GM12878 (cell line): Measurements from ENCODE around the gene RPL36. TPM values are rescaled to one million over a fixed set of nuclear protein-coding genes. Genes with fewer than 3 reads are reported as not detected.

ENCODE experiments used
- CEBPB ChIP-seq, 2 experiments: fragments of 150-350 bp in 1 of 2; IDR thresholded peaks; 2 replicates each; pipeline ENCODE4 v1.6.1; 2012 to 2014; ENCODE audit warnings: low read depth in 2 of 2, low read length in 2 of 2, borderline replicate concordance in 1 of 2, inconsistent platforms in 1 of 2
- EP300 ChIP-seq, 2 experiments: fragments of 150-350 bp in 1 of 2; IDR thresholded peaks; 2 replicates each; pipeline ENCODE4 v1.6.1; 2011 to 2012; ENCODE audit warnings: low read depth in 2 of 2, low read length in 2 of 2, borderline replicate concordance in 1 of 2, improper control_type of control experiment in 1 of 2, inconsistent platforms in 1 of 2; ENCODE audit not compliant: control insufficient read depth in 1 of 2
- MTA3 ChIP-seq: IDR thresholded peaks from 2 replicates; pipeline ENCODE4 v1.6.1; 2012; ENCODE audit warnings: low read length, inconsistent platforms, borderline replicate concordance
- MXI1 ChIP-seq: fragments of 150-350 bp; IDR thresholded peaks from 2 replicates; pipeline ENCODE4 v1.6.1; 2011; ENCODE audit warnings: low read depth, mild to moderate bottlenecking, inconsistent platforms, low read length, improper control_type of control experiment
- NFYA ChIP-seq: IDR thresholded peaks from 2 replicates; pipeline ENCODE4 v1.6.1; 2011; ENCODE audit warnings: low read depth, mild to moderate bottlenecking, low read length, improper control_type of control experiment, borderline replicate concordance
- NR2C1 ChIP-seq: fragments of 450-650 bp; IDR thresholded peaks from 2 replicates; pipeline ENCODE4 v1.6.1; 2017; ENCODE audit warnings: antibody characterized with exemption, mild to moderate bottlenecking, moderate library complexity
- WRNIP1 ChIP-seq: IDR thresholded peaks from 2 replicates; pipeline ENCODE4 v1.6.1; 2011; ENCODE audit warnings: low read depth, low read length, improper control_type of control experiment, borderline replicate concordance
- polyA plus RNA-seq, 11 experiments: library from polyadenylated mRNA; depleted of rRNA in 4 of 11; unstranded in 6 of 11; stranded (reverse) in 5 of 11; fragments of >200 nt; fragmentation: Nextera tagmentation in 4 of 11; fragmentation: Illumina TruSeq in 1 of 11; extraction: Ambion mirVana in 4 of 11; extraction: Trizol in 1 of 11; gene quantifications; 1 replicate in 1 of 11; 2 replicates in 10 of 11; pipeline versions ENCODE4 v1.2.1 to v1.2.3, GENCODE V29; 2011 to 2016; ENCODE audit warnings: inconsistent platforms in 2 of 11, missing spikeins in 2 of 11, low read depth in 1 of 11
- total RNA-seq, 4 experiments: library from RNA; depleted of rRNA in 3 of 4; stranded (reverse); fragments of >200 nt in 3 of 4; fragmentation: Illumina TruSeq in 1 of 4; extraction: Trizol in 1 of 4; gene quantifications; 2 replicates each; pipeline versions ENCODE4 v1.2.1 to v1.2.3, GENCODE V29; 2013 to 2021
- TF ChIP-seq, protein P1 (sequence below): fragments of 450-650 bp; IDR thresholded peaks from 2 replicates; pipeline ENCODE4 v1.6.1; 2017; ENCODE audit warnings: mild to moderate bottlenecking, moderate library complexity
- TF ChIP-seq, protein P2 (sequence below): fragments of 450-650 bp; conservative IDR thresholded peaks from 2 replicates; pipeline ENCODE4 v1.6.1; 2017; ENCODE audit warnings: mild to moderate bottlenecking, moderate library complexity
- TF ChIP-seq, protein P3 (sequence below): fragments of 450-650 bp; IDR thresholded peaks from 2 replicates; pipeline ENCODE4 v1.6.1; 2017; ENCODE audit warnings: mild to moderate bottlenecking
- TF ChIP-seq, protein P4 (sequence below): fragments of 450-650 bp; IDR thresholded peaks from 2 replicates; pipeline ENCODE4 v1.6.1; 2018; ENCODE audit warnings: mild to moderate bottlenecking, low read depth, moderate library complexity; ENCODE audit not compliant: partially characterized antibody
- TF ChIP-seq, protein P5 (sequence below): IDR thresholded peaks from 2 replicates; pipeline ENCODE4 v1.6.1; 2011; ENCODE audit warnings: borderline replicate concordance, low read depth, mild to moderate bottlenecking, moderate library complexity, mixed read lengths, low read length; ENCODE audit not compliant: insufficient read depth; ENCODE audit errors: extremely low read length
- TF ChIP-seq, protein P6 (sequence below): fragments of 450-650 bp; IDR thresholded peaks from 2 replicates; pipeline ENCODE4 v1.6.1; 2018; ENCODE audit warnings: borderline replicate concordance, mild to moderate bottlenecking; ENCODE audit not compliant: partially characterized antibody

RPL36 gene
- total and polyA plus RNA-seq, 10 of the 15 experiments (the other 5 are each of a cell fraction or from before 2014, with no cell fraction given): 374 to 4,942 (median 2,053) TPM

DNA sequence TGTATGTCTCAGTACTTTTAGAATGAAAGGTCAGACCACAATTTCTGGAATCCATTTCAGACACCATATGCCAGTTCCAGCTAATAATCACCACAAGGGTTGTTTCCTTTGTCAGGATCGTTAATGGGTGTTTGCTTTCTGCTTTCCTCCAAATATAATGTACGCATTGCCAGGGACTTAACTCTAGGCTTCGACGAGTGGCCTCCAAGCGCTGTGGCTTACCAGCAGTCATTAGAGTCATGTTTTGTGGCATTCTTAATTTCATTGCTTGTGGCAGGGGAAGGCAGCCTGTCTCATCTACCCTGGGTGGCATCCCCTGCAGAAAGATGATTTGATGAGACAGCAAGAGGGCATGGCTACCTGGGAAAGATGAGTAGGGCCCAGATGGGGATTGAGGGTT, 44.7 kb upstream of the RPL36 start (continued):
- TF ChIP-seq, protein P1, sequence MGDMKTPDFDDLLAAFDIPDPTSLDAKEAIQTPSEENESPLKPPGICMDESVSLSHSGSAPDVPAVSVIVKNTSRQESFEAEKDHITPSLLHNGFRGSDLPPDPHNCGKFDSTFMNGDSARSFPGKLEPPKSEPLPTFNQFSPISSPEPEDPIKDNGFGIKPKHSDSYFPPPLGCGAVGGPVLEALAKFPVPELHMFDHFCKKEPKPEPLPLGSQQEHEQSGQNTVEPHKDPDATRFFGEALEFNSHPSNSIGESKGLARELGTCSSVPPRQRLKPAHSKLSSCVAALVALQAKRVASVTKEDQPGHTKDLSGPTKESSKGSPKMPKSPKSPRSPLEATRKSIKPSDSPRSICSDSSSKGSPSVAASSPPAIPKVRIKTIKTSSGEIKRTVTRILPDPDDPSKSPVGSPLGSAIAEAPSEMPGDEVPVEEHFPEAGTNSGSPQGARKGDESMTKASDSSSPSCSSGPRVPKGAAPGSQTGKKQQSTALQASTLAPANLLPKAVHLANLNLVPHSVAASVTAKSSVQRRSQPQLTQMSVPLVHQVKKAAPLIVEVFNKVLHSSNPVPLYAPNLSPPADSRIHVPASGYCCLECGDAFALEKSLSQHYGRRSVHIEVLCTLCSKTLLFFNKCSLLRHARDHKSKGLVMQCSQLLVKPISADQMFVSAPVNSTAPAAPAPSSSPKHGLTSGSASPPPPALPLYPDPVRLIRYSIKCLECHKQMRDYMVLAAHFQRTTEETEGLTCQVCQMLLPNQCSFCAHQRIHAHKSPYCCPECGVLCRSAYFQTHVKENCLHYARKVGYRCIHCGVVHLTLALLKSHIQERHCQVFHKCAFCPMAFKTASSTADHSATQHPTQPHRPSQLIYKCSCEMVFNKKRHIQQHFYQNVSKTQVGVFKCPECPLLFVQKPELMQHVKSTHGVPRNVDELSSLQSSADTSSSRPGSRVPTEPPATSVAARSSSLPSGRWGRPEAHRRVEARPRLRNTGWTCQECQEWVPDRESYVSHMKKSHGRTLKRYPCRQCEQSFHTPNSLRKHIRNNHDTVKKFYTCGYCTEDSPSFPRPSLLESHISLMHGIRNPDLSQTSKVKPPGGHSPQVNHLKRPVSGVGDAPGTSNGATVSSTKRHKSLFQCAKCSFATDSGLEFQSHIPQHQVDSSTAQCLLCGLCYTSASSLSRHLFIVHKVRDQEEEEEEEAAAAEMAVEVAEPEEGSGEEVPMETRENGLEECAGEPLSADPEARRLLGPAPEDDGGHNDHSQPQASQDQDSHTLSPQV: no peak
- TF ChIP-seq, protein P2, sequence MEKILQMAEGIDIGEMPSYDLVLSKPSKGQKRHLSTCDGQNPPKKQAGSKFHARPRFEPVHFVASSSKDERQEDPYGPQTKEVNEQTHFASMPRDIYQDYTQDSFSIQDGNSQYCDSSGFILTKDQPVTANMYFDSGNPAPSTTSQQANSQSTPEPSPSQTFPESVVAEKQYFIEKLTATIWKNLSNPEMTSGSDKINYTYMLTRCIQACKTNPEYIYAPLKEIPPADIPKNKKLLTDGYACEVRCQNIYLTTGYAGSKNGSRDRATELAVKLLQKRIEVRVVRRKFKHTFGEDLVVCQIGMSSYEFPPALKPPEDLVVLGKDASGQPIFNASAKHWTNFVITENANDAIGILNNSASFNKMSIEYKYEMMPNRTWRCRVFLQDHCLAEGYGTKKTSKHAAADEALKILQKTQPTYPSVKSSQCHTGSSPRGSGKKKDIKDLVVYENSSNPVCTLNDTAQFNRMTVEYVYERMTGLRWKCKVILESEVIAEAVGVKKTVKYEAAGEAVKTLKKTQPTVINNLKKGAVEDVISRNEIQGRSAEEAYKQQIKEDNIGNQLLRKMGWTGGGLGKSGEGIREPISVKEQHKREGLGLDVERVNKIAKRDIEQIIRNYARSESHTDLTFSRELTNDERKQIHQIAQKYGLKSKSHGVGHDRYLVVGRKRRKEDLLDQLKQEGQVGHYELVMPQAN: no peak
- TF ChIP-seq, protein P3, sequence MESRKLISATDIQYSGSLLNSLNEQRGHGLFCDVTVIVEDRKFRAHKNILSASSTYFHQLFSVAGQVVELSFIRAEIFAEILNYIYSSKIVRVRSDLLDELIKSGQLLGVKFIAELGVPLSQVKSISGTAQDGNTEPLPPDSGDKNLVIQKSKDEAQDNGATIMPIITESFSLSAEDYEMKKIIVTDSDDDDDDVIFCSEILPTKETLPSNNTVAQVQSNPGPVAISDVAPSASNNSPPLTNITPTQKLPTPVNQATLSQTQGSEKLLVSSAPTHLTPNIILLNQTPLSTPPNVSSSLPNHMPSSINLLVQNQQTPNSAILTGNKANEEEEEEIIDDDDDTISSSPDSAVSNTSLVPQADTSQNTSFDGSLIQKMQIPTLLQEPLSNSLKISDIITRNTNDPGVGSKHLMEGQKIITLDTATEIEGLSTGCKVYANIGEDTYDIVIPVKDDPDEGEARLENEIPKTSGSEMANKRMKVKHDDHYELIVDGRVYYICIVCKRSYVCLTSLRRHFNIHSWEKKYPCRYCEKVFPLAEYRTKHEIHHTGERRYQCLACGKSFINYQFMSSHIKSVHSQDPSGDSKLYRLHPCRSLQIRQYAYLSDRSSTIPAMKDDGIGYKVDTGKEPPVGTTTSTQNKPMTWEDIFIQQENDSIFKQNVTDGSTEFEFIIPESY: no peak
- TF ChIP-seq, protein P4, sequence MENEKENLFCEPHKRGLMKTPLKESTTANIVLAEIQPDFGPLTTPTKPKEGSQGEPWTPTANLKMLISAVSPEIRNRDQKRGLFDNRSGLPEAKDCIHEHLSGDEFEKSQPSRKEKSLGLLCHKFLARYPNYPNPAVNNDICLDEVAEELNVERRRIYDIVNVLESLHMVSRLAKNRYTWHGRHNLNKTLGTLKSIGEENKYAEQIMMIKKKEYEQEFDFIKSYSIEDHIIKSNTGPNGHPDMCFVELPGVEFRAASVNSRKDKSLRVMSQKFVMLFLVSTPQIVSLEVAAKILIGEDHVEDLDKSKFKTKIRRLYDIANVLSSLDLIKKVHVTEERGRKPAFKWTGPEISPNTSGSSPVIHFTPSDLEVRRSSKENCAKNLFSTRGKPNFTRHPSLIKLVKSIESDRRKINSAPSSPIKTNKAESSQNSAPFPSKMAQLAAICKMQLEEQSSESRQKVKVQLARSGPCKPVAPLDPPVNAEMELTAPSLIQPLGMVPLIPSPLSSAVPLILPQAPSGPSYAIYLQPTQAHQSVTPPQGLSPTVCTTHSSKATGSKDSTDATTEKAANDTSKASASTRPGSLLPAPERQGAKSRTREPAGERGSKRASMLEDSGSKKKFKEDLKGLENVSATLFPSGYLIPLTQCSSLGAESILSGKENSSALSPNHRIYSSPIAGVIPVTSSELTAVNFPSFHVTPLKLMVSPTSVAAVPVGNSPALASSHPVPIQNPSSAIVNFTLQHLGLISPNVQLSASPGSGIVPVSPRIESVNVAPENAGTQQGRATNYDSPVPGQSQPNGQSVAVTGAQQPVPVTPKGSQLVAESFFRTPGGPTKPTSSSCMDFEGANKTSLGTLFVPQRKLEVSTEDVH: no peak
- TF ChIP-seq WRNIP1 (no peak), MXI1 (no peak), MTA3 (no peak), NR2C1 (no peak), EP300 (IDR thresholded peaks at IDR 0.05; ENCODE audit: borderline replicate concordance in 1 of 2, control insufficient read depth in 1 of 2, low read depth in 2 of 2, low read length in 2 of 2) (no peak), NFYA (no peak), CEBPB (IDR thresholded peaks at IDR 0.05; ENCODE audit: borderline replicate concordance in 1 of 2, low read depth in 2 of 2, low read length in 2 of 2) (no peak)
- TF ChIP-seq, protein P5, sequence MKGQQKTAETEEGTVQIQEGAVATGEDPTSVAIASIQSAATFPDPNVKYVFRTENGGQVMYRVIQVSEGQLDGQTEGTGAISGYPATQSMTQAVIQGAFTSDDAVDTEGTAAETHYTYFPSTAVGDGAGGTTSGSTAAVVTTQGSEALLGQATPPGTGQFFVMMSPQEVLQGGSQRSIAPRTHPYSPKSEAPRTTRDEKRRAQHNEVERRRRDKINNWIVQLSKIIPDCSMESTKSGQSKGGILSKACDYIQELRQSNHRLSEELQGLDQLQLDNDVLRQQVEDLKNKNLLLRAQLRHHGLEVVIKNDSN: no peak
- TF ChIP-seq, protein P6, sequence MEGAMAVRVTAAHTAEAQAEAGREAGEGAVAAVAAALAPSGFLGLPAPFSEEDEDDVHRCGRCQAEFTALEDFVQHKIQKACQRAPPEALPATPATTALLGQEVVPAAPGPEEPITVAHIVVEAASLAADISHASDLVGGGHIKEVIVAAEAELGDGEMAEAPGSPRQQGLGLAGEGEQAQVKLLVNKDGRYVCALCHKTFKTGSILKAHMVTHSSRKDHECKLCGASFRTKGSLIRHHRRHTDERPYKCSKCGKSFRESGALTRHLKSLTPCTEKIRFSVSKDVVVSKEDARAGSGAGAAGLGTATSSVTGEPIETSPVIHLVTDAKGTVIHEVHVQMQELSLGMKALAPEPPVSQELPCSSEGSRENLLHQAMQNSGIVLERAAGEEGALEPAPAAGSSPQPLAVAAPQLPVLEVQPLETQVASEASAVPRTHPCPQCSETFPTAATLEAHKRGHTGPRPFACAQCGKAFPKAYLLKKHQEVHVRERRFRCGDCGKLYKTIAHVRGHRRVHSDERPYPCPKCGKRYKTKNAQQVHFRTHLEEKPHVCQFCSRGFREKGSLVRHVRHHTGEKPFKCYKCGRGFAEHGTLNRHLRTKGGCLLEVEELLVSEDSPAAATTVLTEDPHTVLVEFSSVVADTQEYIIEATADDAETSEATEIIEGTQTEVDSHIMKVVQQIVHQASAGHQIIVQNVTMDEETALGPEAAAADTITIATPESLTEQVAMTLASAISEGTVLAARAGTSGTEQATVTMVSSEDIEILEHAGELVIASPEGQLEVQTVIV: no peak
